GM21619 (cell line): Measurements from ENCODE around the gene PCSK2.

ENCODE experiments used
- ATAC-seq: cut with Tn5 transposase; IDR thresholded peaks from one replicate; pipeline ENCODE4 v1.9.1; 2021; ENCODE audit not compliant: unreplicated experiment

The PCSK2 gene

DNA sequence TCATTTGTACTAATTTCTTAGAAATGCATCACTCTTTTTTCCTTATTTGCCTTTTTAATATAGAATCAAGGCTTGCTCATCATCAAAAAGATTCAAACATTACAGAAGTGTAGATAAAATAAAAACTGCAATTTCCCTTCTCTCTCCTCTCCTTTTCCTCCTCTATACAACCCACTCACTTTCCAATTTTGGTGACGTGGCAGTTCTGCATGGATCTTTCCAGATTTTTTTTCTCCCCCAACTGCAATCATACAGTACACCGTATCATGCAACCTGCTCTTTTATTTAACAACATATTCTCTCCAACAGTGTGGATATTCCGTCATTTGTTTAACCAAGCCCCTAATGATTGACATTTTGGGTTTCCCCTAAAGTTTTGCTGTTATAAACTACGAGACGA is 163.8 kb downstream of the PCSK2 start:
- ATAC-seq, result no peak

DNA sequence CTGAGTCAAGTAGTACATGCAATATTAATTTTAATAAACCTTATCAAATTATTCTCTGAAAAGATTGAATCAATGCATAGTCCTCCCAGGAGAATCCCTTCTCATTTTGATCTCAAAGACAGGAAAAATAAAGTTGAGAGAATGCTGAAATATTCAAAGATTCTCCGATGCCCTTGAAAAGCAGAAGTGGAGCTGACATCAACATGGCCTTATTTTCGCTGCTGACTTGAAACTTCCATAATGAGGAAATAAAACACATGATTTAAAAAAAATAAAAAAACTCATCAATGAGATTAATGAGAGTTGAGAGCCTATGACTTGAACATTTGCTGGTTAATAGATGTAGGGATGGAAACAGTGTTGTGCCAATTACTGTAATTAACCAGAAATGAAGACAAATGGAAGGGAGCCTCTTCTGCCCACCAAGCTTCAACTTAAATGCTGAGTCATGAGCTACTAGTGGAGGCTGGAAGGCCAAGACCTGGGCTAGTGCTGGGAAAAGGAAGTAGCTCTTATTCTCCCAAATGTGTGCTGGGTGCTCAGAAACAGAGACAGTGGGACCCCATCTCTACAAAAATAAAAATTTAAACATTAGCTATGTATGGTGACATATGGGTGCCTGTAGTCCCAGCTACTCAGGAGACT is 164.4 kb downstream of the PCSK2 start:
- no peak for ATAC-seq

DNA sequence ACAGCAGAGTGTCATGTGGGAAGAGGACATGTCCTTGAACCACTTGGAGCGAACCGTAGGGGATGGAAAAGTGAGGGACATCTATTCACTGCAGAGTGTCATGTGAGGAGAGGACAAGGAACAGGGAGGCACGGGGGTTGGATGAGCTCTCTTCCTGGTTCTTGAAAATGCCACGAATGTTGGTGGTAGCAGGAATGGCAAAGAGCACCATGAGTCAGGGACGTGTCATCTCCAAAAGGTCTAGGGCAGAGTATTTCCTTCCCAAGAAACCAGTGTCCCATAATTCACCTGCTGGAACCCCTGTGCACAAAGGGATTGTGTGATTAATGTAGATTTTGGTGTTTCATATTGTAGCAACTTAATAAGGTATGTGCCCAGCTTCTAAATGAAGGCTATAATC is 167.6 kb downstream of the PCSK2 start:
- ATAC-seq, result no peak

DNA sequence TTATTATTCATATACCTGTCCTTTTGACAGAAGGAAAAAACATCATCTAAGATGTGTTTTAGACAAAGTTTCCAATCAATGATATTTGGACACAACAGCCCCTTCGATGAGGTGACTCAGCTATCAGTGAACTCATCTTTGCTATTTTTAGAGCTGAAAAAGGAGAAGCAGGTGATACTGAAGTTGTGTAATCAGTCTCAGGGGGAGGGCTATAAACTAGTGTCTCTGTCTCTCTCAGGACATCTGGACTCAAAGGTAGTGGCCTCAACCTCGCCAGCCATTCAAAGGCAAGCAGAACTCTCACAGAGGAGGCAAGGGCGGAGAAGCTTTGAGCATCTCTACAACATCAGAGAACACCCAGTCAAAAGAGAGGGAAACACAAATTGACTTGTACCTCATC is 168.9 kb downstream of the PCSK2 start:
- ATAC-seq, result no peak

DNA sequence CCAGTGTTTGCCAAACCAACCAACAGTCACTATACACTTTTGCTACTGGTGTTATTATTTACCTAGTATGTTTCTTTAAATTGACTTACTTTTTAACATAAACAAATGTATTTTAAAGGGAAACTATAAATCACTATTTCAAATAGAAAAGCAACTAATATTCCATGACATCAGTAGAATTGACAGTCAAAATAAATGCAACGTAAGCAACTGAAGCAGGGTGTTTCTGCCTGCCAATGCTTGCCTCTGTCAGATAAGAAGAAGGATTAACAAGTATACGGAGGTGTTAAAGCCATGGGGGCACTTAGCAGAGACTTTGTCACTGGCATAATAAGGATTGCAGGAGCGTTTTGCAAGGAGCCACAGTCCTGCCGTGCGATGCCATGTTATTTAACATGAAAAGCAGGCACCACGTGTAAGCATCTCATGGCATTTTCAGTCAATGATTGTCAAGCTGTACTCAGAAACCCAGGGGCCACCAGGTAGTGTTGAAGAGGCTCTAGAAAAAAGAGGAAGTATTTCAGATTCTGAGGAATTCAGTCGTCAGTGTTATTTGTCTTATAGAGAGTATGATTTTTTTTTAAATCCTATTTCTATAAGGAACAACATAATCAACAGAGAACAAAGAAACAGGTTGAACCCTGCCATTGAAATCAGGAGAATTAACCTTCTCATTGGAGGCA is 172.6 kb downstream of the PCSK2 start:
- ATAC-seq, result no peak

DNA sequence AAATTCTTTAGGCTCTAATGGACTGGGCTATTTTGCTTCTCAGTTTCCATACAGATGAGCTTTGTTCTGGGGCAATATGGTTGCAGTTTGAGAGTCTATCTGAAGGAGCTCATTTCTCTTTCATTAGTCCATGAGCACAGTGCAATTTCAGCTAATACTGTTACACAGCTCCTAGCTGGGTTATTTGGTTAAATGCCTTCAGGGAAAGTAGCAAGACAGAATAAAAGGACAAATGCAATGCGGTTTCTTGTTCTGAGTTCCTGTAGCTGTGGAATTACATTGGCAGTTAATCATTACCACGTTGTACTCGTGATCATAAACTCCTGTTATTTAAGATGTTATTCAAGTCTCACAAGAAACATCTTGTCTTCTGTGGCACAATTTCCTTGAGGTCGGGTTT is 176.6 kb downstream of the PCSK2 start:
- ATAC-seq, result no peak

DNA sequence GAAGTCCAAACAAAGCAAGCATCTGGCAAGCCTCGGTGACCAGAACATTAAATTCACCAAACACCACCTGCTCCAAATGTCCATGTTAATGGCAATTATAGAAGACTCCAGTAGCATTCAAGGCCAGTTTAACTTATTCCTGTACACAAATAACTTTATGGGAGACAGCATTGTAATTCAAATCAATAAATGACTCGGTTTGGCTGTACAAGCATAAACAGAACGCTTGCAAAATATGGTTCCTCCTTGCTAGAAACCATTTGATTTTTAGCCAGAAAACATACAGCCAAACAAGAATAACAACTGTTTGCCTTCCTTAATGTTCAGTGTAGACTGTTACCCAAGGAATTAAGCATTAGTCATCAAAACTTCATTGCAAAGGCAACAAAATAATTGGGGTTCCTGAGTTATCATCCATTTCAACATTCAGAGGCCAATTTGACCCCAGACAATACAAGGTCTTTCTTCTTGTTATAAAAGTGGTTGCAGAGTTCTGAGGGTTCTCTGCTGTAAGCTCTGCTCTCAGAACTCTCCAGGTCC is 179.3 kb downstream of the PCSK2 start:
- no peak for ATAC-seq

DNA sequence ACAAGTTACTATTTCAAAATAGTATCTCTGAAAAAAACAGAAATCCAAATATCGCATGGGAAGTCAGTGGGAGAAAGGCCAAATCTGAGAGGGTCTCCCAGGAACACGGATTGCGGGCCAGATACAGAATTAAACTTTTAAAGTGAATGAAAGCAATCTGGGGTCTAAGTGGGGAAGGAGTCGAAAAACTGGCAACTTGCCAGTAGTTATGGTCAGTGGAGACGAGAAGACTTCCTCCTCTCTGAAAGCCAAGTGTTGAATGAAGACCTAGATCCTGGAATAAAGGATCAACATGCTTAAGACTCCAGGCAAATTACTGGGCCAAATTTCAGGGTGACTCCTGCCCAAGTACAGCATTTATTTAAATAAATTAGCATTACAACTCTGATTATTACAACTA is 180.7 kb downstream of the PCSK2 start:
- no peak for ATAC-seq

DNA sequence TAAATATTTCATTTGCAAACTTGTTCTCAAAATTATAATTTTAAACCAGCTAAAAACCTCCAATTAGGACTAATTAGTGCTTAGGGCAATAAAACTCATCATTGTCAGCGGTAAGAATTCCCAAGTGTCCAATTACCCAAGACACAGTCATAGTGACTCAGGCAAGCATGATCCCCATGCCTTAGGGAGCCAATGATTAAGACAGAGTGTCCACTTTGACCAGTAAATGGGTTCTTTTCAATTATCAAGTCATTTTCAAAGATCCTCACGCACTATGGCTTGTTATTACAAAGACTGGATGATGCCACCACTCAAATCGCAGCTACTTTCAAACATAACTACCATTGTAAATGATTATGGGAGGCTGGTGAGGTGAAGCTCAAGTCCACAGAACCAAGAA is 190.4 kb downstream of the PCSK2 start:
- no peak for ATAC-seq

DNA sequence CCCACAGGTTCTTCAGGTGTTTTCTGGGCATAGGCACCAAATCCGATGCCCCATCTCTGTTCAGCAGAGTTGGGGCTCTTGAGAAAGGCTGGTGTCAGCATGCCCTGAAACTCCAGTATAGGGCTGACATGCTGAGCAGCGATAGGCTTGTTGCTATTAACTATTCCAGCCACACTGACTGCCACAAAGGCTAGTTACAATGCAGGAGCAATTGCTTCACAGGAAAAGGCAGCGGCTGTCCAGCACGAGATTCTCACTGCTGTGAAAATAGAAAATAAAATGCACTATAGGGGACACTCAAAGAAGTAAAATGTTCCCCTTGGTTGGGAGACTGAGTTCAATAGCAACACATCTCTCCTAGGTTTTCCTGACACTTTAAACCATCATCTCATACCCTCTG is 191.9 kb downstream of the PCSK2 start:
- ATAC-seq, result no peak

DNA sequence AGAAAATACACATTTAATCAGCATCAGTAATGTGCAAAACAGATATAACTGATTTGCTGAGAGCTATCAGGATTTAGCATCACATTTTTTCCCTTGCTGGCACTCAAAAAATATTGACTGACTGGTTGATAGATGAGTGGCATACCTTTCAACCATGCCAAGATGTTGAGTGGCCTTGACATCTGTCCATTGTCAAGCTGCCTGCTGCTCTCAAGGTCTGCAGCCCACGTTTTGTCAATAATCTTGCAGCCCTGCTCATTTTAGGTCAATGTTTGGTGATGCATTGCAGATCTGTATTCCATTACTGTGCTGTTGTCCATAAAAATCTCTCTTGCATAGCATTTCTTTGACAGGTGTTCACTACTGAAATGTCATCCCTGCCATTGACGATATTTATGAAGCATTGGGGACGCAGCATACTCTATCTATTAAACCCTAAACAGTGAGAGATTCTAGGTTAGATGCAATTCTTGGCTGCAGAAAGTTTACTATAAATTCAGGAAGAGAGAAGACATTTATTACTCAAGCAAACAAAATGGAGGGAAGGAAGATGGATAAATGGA is 192.7 kb downstream of the PCSK2 start:
- no peak for ATAC-seq

DNA sequence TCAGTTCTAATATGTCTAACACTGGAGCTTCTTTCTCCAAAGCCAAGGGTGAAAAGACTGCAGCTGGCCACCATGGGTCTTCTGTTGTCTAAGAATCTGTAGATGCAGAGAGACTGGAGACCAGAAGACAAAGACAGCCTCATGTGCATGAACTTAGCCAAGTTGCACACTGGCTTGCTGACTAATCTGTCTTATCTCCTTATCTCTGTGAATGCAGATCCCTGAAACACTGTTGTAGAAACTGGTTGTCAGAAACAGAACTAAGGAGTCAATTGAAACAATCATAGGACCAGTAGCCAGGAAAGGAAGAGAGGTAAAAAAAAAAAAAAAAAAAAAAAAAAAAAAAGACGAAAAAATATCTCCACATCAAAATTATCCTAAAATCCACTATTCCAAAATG is 194.7 kb downstream of the PCSK2 start:
- no peak for ATAC-seq

DNA sequence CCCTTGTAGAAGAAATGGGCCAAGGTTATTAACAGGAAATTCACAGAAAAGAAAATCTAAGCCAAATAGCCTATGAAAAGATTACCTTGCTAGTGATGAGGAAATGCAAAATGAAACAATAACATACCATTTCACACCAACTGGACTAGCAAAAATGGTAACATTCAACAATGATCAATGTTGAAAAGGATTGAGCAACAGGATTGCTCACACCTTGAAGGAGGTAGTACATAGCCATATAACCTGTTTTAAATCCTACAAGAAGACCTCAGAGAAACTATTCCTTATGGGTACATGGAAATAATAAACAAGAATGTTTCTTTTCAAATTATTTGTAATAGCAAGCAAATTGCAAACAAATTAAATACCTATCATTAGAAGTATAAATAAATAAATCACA is 196.9 kb downstream of the PCSK2 start:
- ATAC-seq, result no peak

DNA sequence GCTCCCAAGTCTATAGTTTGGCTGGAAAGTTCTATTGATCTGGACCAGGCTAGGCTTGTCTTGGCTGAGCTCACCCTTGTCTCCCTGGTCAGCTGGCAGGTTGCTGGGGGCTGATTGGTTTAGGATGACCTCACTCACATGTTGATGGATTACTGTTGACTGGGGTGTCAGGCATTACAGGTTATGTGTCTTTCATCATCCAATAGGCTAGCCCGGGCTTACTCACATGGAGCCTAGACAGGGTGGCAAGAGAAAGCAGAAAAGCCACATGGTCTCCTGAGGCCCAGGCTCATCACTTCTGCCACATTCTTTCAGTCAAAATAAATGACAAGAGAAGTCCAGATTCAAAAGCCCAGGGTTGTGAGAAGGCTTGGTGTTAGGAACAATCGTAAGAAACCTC is 200.8 kb downstream of the PCSK2 start:
- no peak for ATAC-seq

DNA sequence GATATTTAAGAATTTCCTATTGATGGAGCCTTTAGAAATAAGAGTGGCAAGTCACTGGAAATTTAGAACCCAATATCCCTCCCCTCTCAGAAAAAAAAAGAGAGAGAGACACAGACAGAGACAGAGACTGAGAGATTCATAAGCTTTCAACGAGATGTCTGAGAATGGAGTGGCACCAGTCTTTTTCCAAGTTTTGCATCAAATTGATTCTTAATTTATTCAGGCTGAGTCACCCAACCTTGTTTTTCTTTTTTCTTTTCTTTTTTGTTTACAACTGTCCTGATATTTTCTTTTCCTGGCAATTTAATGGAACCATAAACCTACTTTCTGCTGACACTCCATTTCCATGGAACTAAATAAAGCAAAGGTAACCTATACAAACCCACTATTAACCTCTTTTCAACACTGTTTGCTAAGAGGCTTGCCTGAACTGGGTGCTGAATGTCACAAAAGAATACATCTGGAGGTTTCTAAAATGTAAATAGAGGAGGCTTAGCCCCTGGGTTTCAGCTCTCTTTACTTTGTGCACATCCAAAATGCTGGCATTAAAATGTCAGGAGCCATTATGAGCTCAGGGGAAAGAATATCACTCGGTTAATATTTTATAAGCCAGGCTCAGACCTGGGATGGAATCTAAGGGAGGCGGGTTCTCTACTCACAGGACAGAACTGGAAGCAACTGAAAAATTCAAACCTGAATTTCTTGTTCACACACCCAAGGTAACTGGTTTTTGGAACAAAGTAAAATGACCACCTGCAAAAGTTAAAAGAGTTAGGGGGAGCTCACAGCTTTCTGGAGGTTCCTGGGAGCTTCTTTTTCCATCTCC is 203.5 kb downstream of the PCSK2 start:
- ATAC-seq, result no peak

DNA sequence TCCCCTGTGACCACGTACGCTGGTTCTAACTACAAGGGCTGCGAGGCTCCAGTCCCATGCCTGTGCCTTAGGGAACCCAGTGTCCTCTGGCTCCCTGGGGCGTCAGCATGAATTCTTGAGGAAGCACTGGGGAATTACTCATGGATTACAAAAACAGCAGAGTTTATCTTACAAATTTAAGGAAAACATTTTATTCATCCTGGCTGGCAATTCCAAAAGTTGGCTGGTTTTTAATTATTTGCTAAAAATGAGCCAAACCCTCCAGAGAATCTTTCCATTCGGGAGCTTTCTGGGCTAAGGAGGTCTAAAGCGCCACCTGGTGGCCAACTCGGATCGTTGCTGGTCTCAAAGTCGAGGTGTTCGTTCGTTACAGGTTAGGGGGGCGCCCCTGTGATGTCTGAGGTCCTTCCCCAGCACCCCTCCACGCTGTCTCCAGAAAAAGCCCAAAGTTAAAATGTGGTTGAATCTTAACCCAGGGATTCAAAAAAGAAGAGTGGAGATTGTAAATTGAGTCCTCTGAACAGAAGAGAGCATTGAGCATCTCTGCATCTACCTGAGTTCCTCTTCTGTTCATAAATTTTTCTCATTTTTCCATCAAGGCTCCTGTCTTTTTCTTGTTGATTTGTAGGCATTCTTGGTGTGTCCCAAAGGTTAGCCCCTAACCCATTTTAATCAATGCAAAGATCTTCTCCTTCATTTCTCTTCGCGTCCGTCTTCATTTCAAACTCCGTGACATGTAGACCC is 205.0 kb downstream of the PCSK2 start:
- no peak for ATAC-seq

DNA sequence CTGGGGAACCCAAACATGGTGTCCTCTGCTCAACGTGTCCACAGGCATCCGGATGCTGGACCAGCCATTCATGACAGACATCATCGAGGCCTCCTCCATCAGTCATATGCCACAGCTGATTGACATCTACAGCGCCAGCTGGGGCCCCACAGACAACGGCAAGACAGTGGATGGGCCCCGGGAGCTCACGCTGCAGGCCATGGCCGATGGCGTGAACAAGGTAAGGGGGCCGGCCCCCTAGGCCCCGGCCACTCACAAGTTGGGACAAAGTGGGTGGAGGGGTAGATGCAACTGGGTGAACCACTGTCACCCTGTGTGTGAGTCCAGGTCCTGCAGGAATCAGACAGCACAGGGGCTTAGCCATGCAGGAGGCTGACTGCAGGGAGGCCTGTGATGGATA is 209.8 kb downstream of the PCSK2 start:
- ATAC-seq, result no peak

DNA sequence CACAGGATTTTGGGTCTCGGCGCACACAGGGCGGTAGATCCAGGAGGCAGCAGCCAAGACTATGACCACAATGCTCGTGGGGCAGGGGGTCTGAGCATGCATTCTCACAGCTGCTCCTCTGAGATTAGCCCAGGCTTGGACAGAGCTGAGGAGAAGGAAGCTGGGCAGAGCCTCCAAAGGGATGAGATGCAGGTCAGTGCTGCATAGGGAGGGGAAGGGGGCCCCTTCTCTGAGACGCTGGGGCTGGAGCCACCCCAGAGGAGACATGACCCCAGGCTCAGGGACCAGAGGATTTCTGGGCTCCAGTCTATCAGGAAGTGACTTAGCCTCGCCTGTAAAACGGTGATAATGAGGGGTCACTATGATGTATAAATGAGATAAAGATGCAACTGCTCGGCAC is 210.4 kb downstream of the PCSK2 start:
- no peak for ATAC-seq

DNA sequence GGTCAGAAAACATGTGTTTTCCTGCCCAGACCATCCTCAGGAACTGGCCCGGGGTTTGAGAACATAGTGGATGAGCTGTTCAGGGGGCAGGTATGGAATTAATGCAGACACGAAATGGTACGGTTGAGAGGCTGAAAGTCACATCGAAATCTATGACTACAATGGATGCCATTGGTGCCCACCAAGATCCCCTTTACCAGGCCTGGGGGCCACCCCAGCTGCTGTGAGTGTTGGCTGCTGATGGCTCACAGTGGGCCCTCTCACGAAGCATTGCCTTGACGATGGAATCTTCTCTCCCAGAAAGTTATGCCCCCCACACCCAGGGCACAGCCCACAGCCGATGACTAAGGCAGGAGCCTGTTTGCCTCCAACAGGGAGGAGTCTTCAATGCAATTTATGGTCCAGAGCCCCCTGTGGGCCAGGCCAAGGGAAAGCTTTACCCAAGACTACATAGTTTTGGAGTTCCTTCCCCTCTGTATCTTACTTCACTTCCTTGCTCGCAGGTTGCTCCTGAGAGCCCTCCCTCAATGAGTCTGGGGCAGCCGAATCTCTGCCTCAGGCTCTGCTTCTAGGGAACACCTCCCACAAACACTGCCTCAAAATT is 211.7 kb downstream of the PCSK2 start:
- ATAC-seq, result no peak

DNA sequence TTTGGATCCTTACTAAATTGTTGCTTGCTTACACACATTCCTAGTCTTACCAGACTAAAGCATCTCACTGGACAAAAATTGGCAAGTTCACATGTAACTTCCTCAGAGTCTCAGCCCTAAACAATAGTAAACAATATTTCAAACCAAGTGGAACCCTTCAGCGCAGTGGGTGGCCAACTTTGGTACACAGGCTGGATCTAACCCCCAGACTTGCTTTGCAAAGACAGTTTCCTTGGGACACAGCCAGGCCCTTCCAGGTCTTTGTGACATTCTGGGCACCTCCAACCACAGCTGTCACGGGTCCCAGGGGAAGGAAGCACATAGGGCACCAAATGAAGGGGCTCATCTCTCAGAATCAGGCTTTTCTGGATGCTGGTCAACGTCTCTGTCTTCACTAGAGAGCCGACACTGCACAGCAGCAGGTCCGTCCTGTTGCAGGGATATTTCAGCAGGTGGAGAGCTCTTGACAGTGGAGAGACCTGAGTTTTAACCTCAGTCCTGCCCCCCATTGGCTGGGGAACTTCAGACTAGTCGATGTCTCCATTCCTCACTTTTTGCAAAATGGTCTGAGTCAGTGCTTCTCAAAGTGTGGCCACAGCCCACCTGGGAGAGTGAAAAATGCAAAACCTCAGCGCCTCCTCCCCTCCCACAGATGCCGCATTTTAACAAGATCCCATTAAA is 212.9 kb downstream of the PCSK2 start:
- no peak for ATAC-seq
